Measurements from ENCODE around the gene GAS7.

- TF ChIP-seq, protein P1, sequence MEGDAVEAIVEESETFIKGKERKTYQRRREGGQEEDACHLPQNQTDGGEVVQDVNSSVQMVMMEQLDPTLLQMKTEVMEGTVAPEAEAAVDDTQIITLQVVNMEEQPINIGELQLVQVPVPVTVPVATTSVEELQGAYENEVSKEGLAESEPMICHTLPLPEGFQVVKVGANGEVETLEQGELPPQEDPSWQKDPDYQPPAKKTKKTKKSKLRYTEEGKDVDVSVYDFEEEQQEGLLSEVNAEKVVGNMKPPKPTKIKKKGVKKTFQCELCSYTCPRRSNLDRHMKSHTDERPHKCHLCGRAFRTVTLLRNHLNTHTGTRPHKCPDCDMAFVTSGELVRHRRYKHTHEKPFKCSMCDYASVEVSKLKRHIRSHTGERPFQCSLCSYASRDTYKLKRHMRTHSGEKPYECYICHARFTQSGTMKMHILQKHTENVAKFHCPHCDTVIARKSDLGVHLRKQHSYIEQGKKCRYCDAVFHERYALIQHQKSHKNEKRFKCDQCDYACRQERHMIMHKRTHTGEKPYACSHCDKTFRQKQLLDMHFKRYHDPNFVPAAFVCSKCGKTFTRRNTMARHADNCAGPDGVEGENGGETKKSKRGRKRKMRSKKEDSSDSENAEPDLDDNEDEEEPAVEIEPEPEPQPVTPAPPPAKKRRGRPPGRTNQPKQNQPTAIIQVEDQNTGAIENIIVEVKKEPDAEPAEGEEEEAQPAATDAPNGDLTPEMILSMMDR (IDR thresholded peaks at IDR 0.05) = no peak
- TF ChIP-seq POLR2A (IDR thresholded peaks at IDR 0.05) = no peak
Observed at GRCh38 chr17:10178506-10178991, 19.9 kb downstream of the GAS7 start.

All from prostate gland (tissue), 2 donors.